Mesothelial cell of epicardium (in vitro differentiated cells): ENCODE measurements around the gene LINC01488. TPM values are rescaled to one million over a fixed set of nuclear protein-coding genes. Genes with fewer than 3 reads are reported as not detected.

Experiments used
- DNase-seq, 2 experiments: peaks; one replicate each; pipeline ENCODE4 v3.0.0; 2021; ENCODE audit warnings: low spot score in 2 of 2; ENCODE audit not compliant: unreplicated experiment in 2 of 2
- H3K27ac Mint-ChIP-seq: 2 replicates; pipeline ENCODE4 v1.8.0; 2021; ENCODE audit warnings: mixed read lengths
- H3K27me3 Mint-ChIP-seq: 2 replicates; pipeline ENCODE4 v1.8.0; 2021; ENCODE audit warnings: low read depth, mixed read lengths
- H3K36me3 Mint-ChIP-seq: 2 replicates; pipeline ENCODE4 v1.8.0; 2021; ENCODE audit warnings: mixed read lengths
- H3K4me1 Mint-ChIP-seq: 2 replicates; pipeline ENCODE4 v1.8.0; 2021; ENCODE audit warnings: mixed read lengths
- H3K4me3 Mint-ChIP-seq: 2 replicates; pipeline ENCODE4 v1.8.0; 2021; ENCODE audit warnings: mild to moderate bottlenecking, moderate library complexity, mixed read lengths
- H3K9me3 Mint-ChIP-seq: 2 replicates; pipeline ENCODE4 v1.8.0; 2021; ENCODE audit warnings: mixed read lengths
- total RNA-seq: library from RNA; stranded (reverse); gene quantifications from 3 replicates; pipeline ENCODE4 v1.2.1, GENCODE V29; 2021
- TF ChIP-seq, protein P1 (sequence below): fragments of 200-600 bp; sonication (generic); IDR thresholded peaks from one replicate; pipeline ENCODE4 v1.5.0; 2021; ENCODE audit warnings: antibody characterized with exemption; ENCODE audit not compliant: unreplicated experiment

LINC01488 gene
- total RNA-seq, 1 donor from 2014 or later, result not detected

DNA sequence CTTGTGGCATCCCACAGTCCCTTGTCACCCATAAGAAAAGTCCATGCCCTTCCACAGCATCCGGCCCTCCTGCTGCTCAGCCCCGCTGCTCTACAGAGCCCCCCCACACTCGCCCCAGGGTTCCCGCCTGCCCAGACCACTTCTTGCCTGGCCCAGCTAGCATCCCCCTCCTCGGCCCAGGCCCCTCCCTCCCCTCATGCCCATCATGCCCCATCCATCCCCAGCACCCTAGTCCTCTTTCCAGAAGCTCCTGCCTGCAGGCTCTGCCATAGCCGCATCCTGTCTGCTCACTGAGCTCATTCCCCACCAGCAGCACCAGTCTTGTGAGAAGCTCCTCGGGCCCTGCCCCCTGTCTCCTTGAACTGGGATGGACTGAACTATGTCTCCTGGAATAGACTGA is 54.4 kb downstream of the LINC01488 start:
- Mint-ChIP-seq H3K9me3 (no peaks in the 10 kb centered on the region), H3K27ac (no peak overlapping the region), H3K4me1 (peaks cover 7% of the 10 kb centered on the region), H3K27me3 (peaks cover 6% of the 10 kb centered on the region), H3K4me3 (no peak overlapping the region), H3K36me3 (no peaks in the 10 kb centered on the region)
- DNase-seq, result no peak
- TF ChIP-seq, protein P1, sequence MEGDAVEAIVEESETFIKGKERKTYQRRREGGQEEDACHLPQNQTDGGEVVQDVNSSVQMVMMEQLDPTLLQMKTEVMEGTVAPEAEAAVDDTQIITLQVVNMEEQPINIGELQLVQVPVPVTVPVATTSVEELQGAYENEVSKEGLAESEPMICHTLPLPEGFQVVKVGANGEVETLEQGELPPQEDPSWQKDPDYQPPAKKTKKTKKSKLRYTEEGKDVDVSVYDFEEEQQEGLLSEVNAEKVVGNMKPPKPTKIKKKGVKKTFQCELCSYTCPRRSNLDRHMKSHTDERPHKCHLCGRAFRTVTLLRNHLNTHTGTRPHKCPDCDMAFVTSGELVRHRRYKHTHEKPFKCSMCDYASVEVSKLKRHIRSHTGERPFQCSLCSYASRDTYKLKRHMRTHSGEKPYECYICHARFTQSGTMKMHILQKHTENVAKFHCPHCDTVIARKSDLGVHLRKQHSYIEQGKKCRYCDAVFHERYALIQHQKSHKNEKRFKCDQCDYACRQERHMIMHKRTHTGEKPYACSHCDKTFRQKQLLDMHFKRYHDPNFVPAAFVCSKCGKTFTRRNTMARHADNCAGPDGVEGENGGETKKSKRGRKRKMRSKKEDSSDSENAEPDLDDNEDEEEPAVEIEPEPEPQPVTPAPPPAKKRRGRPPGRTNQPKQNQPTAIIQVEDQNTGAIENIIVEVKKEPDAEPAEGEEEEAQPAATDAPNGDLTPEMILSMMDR, result no peak

DNA sequence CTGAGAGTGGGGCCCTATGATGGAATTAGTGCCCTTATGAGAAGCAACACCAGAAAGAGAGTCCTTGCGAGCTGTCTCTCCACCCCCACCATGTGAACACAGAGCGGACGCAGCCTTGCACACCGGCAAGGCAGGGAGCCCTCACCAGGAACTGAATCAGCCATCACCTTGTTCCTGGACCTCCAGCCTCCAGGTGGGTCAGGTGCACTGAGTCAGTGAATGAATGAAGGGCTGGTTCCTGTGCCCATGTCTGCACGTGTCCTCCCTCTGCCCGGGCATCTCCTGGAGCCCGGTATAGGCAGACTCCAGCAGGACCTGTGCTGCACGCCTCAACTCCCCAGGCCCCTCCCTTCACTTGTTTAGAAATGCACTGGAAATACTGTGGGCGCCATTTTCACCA is 54.9 kb downstream of the LINC01488 start:
- Mint-ChIP-seq H3K36me3 (no peaks in the 10 kb centered on the region), H3K9me3 (no peaks in the 10 kb centered on the region), H3K27ac (no peak overlapping the region), H3K27me3 (peaks cover 2% of the 10 kb centered on the region), H3K4me3 (no peak overlapping the region), H3K4me1 (peaks cover 7% of the 10 kb centered on the region)
- no peak for DNase-seq
- TF ChIP-seq, protein P1, result no peak

DNA sequence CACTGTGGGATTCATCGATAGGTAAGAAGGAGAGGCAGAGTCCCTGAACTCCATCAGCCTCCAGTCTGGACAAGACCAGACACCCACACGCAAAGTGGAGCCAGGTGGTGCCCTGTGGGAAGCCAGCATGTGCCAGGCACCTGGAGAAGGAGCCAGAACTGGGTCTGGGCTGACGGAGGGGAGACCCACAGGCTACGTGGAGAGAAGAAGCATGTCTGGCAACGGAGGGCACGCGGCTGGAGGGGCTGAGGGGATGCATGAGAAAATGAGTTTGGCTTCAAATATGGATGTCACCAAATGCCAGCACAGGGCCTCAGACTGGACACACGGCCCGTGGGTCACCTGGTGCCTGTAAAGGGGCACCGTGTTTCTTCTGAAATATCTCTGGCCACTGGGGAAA is 55.7 kb downstream of the LINC01488 start:
- TF ChIP-seq, protein P1, result no peak
- H3K9me3 Mint-ChIP-seq, result no peaks in the 10 kb centered on the region
- H3K27me3 Mint-ChIP-seq, result peaks cover 2% of the 10 kb centered on the region
- no peak overlapping the region for H3K27ac Mint-ChIP-seq
- H3K4me3 Mint-ChIP-seq, result no peak overlapping the region
- no peaks in the 10 kb centered on the region for H3K36me3 Mint-ChIP-seq
- H3K4me1 Mint-ChIP-seq, result peaks cover 7% of the 10 kb centered on the region
- no peak for DNase-seq

DNA sequence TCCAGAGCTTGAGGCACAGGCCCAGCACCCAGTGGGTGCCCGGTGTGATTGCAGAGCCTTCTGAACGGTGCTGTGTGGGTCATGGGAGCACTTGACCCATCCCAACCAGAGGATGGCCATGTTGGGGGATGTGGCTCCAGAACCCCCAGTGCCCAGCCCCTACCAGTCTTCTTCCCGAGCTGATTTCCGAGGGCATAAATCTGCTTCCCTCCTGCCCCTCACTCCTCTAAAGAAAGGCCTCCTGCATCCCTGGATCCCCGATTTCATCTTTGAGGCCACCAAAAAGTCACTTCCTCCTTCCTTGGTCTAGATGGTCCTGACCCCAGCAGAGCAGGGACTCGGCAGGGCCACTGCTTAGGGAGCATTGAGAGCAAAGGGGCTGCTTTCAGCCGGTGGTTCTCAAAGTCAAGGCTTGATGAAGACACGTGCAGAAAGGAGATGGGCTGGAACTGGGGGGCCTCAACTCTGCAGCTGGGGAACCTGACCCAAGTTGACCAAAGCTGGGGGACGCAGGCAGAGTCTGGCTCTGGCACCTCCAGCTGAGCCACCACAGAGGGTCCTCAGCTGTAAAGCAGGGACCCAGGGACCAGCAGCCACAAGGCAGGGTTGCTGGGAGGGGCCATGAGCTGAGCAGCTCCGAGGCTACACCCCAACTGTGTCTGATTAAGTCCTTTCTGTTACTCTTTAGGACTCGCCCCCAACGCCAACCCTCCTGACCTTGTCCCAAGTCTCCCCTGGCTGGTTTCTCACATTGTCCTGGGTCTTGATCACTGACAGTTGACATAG is 56.6 kb downstream of the LINC01488 start:
- H3K9me3 Mint-ChIP-seq, result no peaks in the 10 kb centered on the region
- DNase-seq, result no peak
- H3K36me3 Mint-ChIP-seq, result no peaks in the 10 kb centered on the region
- TF ChIP-seq, protein P1, result no peak
- no peak overlapping the region for H3K4me3 Mint-ChIP-seq
- H3K4me1 Mint-ChIP-seq, result peaks cover 12% of the 10 kb centered on the region
- peaks cover 2% of the 10 kb centered on the region for H3K27me3 Mint-ChIP-seq
- no peak overlapping the region for H3K27ac Mint-ChIP-seq

DNA sequence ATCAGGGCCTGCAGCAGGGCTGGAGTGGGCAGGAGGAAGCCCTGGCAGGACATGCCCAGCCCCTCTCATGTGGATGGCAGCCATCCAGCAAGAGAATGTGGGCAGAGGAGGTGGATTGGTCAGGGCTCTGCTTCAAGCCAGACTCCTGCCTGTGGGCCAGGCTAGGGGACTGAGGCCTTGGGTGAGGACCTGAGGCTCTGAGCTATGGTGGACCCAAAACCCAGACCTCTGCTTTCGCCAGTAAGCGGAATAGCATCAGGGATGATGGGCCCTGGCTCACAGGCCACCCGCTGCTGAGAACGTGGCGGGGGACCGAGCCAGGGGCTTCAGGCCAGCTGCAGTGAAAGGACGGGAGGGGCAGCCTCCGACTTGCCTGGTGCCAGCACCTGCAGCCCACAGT is 57.4 kb downstream of the LINC01488 start:
- TF ChIP-seq, protein P1, result no peak
- no peak overlapping the region for H3K27ac Mint-ChIP-seq
- no peak for DNase-seq
- no peaks in the 10 kb centered on the region for H3K9me3 Mint-ChIP-seq
- peaks cover 12% of the 10 kb centered on the region for H3K4me1 Mint-ChIP-seq
- H3K4me3 Mint-ChIP-seq, result no peak overlapping the region
- H3K36me3 Mint-ChIP-seq, result no peaks in the 10 kb centered on the region
- peaks cover 2% of the 10 kb centered on the region for H3K27me3 Mint-ChIP-seq
